NK-92 (cell line): Measurements from ENCODE around the gene GGA1.
A peak's percentile ranks its signal among the peaks of the same experiment; 100 is the strongest.
"Not testable (repeated sequence)": the region's sequence is repeated elsewhere in the genome, so short reads cannot be mapped to it uniquely, and the experiment has no call there.

Source experiments
- DNase-seq: peaks from one replicate; lab custom pipeline; 2025; ENCODE audit not compliant: unreplicated experiment; lab: John Stamatoyannopoulos, UW

GGA1 gene

GRCh38 chr22:37607010-37607934 is 1.4 kb upstream of the GGA1 start:
- peak; percentile 37 for DNase-seq

- no peak for DNase-seq
These were observed 628 bp upstream of the GGA1 start for GRCh38 chr22:37607935-37608476.

- DNase-seq = no peak
These were observed 862 bp downstream of the GGA1 start for GRCh38 chr22:37609240-37610152.

- DNase-seq = not testable (repeated sequence)
These were observed 1.5 kb downstream of the GGA1 start for GRCh38 chr22:37610153-37610475.

- DNase-seq = no peak
These were observed 2.0 kb downstream of the GGA1 start for GRCh38 chr22:37610480-37611129.

- no peak for DNase-seq
These were observed 2.6 kb downstream of the GGA1 start for GRCh38 chr22:37611207-37611606.

GRCh38 chr22:37616201-37617083 is 7.8 kb downstream of the GGA1 start:
- DNase-seq = no peak

- no peak for DNase-seq
These were observed 8.8 kb downstream of the GGA1 start for GRCh38 chr22:37617431-37617830.

GRCh38 chr22:37618072-37618656 is 9.5 kb downstream of the GGA1 start:
- DNase-seq = no peak

GRCh38 chr22:37618674-37619073 is 10.0 kb downstream of the GGA1 start:
- no peak for DNase-seq

- no peak for DNase-seq
These were observed 11.4 kb downstream of the GGA1 start for GRCh38 chr22:37619991-37620390.

GRCh38 chr22:37621352-37621860 is 12.8 kb downstream of the GGA1 start:
- DNase-seq = no peak

- no peak for DNase-seq
These were observed 14.7 kb downstream of the GGA1 start for GRCh38 chr22:37623075-37624016.

GRCh38 chr22:37624017-37624365 is 15.4 kb downstream of the GGA1 start:
- no peak for DNase-seq

- no peak for DNase-seq
These were observed 16.2 kb downstream of the GGA1 start for GRCh38 chr22:37624876-37625275.

- DNase-seq = no peak
These were observed 17.1 kb downstream of the GGA1 start for GRCh38 chr22:37625737-37626136.

- DNase-seq = no peak
These were observed 17.5 kb downstream of the GGA1 start for GRCh38 chr22:37626144-37626543.

GRCh38 chr22:37626556-37627075 is 18.0 kb downstream of the GGA1 start:
- no peak for DNase-seq
